Mammary epithelial cell (primary cell): ENCODE data around the gene ADAM11.

Experiments used
- EZH2 ChIP-seq: IDR thresholded peaks from 2 replicates; pipeline ENCODE4 v1.6.1; 2012; ENCODE audit warnings: low read length, inconsistent platforms, borderline replicate concordance
- TF ChIP-seq, protein P1 (sequence below), 2 donors: IDR thresholded peaks in 1 of 2; conservative IDR thresholded peaks in 1 of 2; 2 replicates each; pipeline ENCODE4 v1.5.1; 2011 to 2012; ENCODE audit warnings: inconsistent platforms in 2 of 2, low read length in 2 of 2, mild to moderate bottlenecking in 2 of 2, control low read depth in 1 of 2, low read depth in 1 of 2; ENCODE audit not compliant: insufficient read depth in 1 of 2; ENCODE audit errors: extremely low read depth in 1 of 2

GRCh38 chr17:44808156-44808555 lies 49.4 kb downstream of the ADAM11 start:
- TF ChIP-seq, protein P1, sequence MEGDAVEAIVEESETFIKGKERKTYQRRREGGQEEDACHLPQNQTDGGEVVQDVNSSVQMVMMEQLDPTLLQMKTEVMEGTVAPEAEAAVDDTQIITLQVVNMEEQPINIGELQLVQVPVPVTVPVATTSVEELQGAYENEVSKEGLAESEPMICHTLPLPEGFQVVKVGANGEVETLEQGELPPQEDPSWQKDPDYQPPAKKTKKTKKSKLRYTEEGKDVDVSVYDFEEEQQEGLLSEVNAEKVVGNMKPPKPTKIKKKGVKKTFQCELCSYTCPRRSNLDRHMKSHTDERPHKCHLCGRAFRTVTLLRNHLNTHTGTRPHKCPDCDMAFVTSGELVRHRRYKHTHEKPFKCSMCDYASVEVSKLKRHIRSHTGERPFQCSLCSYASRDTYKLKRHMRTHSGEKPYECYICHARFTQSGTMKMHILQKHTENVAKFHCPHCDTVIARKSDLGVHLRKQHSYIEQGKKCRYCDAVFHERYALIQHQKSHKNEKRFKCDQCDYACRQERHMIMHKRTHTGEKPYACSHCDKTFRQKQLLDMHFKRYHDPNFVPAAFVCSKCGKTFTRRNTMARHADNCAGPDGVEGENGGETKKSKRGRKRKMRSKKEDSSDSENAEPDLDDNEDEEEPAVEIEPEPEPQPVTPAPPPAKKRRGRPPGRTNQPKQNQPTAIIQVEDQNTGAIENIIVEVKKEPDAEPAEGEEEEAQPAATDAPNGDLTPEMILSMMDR (conservative IDR thresholded peaks at IDR 0.05 in 1 of 2, IDR thresholded peaks at IDR 0.05 in 1 of 2; ENCODE audit: extremely low read depth in 1 of 2, insufficient read depth in 1 of 2, low read depth in 1 of 2, low read length in 2 of 2) = no peak
- no peak for TF ChIP-seq EZH2
